GM12872 (cell line): ENCODE measurements around the gene RNF220.

Experiments used
- TF ChIP-seq, protein P1 (sequence below): IDR thresholded peaks from 3 replicates; pipeline ENCODE4 v1.5.1; 2011; ENCODE audit warnings: low read depth, mild to moderate bottlenecking, low read length, moderate library complexity; ENCODE audit not compliant: insufficient read depth

The RNF220 gene

DNA sequence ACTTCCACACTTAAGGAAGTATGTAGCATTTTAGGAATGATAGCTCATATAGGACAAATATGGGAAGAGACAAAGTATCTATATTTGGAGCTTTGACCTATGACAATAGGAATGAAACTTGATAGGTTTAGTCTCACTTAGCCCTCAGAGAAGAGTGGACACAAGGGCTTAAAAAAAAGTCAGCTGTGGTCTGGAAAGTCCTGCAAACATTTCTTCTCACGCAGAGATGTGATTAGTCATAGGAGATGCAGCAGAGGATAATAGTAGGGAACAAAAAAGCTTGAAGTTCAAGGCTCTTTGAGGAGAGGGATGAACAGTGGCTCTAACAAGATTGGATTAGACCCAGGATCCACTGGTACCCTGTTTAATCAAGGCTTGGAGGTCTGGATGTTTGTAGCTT, 14.8 kb upstream of the RNF220 start:
- TF ChIP-seq, protein P1, sequence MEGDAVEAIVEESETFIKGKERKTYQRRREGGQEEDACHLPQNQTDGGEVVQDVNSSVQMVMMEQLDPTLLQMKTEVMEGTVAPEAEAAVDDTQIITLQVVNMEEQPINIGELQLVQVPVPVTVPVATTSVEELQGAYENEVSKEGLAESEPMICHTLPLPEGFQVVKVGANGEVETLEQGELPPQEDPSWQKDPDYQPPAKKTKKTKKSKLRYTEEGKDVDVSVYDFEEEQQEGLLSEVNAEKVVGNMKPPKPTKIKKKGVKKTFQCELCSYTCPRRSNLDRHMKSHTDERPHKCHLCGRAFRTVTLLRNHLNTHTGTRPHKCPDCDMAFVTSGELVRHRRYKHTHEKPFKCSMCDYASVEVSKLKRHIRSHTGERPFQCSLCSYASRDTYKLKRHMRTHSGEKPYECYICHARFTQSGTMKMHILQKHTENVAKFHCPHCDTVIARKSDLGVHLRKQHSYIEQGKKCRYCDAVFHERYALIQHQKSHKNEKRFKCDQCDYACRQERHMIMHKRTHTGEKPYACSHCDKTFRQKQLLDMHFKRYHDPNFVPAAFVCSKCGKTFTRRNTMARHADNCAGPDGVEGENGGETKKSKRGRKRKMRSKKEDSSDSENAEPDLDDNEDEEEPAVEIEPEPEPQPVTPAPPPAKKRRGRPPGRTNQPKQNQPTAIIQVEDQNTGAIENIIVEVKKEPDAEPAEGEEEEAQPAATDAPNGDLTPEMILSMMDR: no peak

DNA sequence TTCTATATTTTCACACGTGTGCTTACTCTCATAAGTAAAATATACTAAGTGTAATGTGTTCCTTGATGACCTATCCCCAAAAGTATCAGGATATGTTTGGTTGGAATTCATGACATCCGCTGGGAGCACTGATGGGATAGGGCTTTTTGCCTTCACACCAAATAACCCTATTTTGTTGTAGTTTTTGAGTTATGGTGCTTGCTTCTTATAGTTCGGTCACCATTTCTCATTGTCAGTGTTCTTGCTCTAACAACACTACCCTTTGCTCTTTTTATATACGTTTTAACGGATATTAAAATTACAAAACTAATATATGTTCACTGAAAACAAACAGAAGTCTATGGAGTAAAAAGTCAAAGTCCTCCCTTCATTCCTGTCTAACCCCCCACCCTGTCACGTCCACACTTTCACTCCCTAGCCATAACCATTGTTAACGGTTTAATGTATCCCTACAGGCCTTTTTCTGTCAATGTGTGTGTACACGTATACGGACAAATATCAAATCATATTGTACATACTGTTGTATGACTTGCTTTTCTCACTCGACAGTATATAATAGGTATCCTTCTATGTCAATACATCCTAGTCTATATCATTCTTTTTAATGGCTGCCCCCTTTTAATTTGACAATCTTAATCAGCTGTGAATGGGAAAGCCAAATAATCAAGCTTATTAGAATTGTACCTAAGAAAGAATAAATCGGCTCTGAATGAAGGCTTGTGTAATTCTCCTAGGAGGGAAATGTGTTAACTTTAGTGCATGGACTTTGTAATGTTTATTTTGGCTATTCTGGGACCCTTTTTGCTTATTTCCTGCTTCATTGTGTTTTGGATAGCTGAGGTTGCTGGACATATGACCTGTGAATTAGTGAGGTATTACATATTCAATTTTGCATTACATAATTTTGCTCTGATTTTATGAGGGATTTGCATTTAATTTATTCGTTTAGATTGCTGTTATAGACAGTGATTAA, 3.5 kb upstream of the RNF220 start:
- TF ChIP-seq, protein P1: no peak

DNA sequence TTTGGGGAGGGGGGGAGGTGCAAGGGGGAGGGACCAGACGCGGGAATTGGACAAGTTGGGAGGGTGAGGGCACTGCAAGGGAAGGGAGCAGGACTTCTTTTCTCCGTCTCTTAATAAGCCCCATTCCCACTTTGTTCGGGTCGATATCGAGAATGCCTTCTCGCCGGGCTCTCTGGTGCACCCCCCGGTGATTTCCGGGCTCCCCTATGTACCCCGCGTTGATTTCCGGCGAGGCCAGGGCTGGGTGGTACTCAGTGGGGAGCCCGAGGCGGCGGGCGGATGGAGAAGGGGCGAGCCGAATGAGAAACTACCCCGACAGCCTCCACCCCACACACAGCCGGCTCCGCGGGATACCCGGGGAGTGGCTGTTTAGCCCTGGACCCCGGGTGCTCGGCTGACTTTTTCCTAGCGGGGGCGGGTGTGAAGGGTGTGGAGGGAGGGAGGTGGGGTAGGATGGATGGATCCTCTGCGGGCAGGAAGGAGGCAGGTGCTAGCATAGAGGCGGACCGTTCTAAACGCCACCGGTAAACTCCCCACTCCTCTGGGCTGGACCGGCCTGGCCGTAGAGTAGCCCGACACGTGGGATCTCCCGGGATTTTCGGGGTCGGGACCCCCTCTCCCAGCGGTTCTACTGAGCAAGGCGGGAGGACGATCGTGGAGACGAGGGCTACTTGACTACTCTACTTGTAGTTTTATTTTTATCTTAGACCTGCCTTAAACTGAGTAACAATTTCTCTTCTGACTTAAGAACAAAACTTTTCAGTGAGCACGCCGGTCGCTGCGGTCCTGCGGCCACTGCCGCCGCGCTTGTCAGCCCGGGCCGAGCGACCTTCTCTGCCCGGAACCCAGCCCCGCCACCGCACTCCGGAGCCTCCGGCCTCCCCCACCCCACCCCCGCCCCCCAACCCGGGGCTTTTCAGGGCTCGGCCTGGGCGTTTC, 1.0 kb downstream of the RNF220 start:
- TF ChIP-seq, protein P1: no peak

DNA sequence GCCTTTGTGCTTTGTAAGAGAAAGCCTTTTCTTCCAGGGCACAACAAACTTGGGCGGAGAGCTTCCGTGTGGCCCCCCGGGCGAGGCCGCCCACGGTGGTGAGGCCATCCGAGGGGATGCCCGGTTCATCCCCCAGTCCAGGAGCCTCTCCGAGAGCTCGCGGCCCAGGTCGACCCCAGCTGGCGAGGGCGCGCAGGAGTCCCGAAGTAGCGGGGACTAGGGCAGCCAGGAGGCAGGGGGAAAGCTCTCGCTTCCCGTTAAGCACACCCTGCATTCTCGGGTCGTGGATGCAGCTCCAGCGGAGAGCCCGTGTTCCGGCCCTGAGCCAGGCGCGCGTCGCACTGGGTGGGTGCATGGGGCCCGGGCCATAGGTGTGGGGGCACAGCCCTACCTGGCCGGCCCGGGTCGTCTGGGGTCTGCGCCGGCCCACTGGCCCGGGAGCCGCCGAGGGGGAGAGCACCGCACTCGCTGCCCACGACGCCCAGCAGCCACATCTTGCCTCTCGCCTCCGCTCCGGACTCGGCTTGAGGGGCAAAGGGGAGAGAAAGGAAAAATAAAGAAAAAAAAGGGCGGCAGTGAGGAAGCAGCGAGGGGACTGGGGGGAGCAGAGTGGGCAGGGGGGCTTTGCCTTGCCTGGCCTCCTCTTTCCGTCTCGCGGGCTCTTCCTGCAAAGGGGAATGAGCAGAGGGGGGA, 1.8 kb downstream of the RNF220 start:
- TF ChIP-seq, protein P1: no peak

DNA sequence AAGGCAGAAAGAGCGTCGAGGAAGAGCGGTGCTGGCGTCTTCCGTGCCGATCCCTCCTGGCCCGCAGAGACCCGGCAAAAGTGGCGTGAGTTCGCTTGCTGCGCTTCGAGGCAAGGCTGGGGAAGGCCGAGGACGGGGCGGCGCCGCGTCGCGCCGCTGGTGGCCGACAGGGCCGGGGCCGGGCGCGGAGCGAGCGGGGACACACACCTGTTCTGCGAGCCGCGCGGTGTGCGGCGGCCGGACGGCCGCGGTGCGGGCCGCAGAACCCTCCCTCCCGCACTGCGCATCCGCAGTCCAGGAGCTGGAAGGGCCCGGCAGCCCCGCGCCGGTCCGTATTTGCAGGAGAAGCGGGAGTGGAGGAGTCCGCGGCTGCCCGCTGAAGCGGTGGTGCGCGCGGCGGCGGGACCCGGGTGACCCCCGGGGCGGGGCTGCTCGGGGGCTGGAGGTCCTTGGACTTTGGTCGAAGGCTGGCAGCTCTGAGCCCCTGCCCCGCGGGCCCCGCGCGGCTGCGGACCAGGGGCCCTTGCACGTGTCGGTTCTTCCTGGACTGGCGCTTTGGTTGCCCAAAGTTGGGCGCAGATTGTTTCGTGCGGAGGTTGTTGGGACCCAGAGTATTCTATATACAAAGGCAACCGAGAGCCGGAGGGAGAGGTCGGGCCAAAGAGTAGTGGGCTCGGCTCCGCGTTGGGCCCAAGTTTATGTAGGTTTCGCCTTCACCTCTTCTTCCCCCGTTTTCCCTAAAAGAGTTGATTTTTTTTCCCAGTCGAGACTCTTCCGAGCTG, 2.6 kb downstream of the RNF220 start:
- TF ChIP-seq, protein P1: no peak

DNA sequence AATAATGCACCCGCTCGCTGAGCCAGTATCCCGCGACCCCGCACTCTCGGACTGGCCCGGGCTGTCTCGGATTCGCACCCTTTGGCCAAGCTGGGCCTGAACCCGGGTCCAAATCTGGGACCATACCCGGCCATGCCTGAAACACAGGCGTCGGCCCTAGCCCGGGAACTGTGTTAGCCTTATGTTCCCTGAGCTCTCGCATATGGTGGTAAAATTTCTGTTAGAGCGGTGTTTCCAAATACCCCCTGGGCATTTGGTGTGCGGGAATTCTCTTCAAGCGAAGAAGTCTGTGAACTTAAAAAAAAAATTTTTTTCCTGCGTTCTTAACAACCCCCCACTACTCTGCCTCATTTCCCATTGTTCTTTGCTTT, 3.1 kb downstream of the RNF220 start:
- TF ChIP-seq, protein P1: no peak
